ENCODE data around the gene PIP5K1C.

- TF ChIP-seq CTCF (IDR thresholded peaks at IDR 0.05) (no peak), POLR2A (IDR thresholded peaks at IDR 0.05) (no peak)
Measured at GRCh38 chr19:3620145-3620816, 80.0 kb downstream of the PIP5K1C start.

Measured in body of pancreas (tissue), 4 donors.